HepG2 (cell line): ENCODE data around the gene HEXIM1. TPM values are rescaled to one million over a fixed set of nuclear protein-coding genes. Genes with fewer than 3 reads are reported as not detected.

Experiments used
- ATAC-seq: fragments of 200-7000 bp; cut with Tn5 transposase; 3 replicates; pipeline ENCODE4 v1.9.1; 2020; ENCODE audit warnings: mild to moderate bottlenecking, moderate library complexity
- BruUV-seq: library from RNA; stranded (reverse); fragments of 400-500 nt; replicated peaks from 2 replicates; lab custom pipeline; 2021; lab: Mats Ljungman, UMichigan
- CTCF ChIA-PET: fragments of 300-600 bp; formaldehyde crosslinking; extraction: SDS; loops from one replicate; lab custom pipeline; 2021; ENCODE audit warnings: low total read pairs, inconsistent platforms, low intra/inter-chr PET ratio; lab: Yijun Ruan, JAX
- POLR2A ChIA-PET: fragments of 350-600 bp; sonication (Branson Sonifier 250); formaldehyde crosslinking; loops from one replicate; lab custom pipeline; 2020; ENCODE audit warnings: antibody characterized with exemption, inconsistent platforms; lab: Yijun Ruan, JAX
- DNase-seq: peaks from one replicate; pipeline ENCODE4 v3.0.0-alpha.2; 2015; ENCODE audit warnings: low spot score
- FAIRE-seq: peaks from 3 replicates; lab custom pipeline; 2011; peaks lifted over from hg19 to GRCh38; lab: Jason Lieb, UNC
- H2AFZ ChIP-seq: one replicate; pipeline ENCODE4 v1.6.1; 2011; ENCODE audit warnings: low read length, inconsistent platforms
- H3K27ac ChIP-seq: fragments of 300-600 bp; 3 replicates; pipeline ENCODE4 v1.8.0; 2011; ENCODE audit warnings: mixed run types, mild to moderate bottlenecking, mixed read lengths, low read length, inconsistent platforms; ENCODE audit not compliant: insufficient read depth; ENCODE audit errors: extremely low read length
- H3K27me3 ChIP-seq, 2 experiments: fragments of 200-600 bp in 1 of 2; 2 replicates in 1 of 2; 3 replicates in 1 of 2; pipeline versions ENCODE4 v1.6.0 to v1.8.0; 2011; ENCODE audit warnings: low read length in 2 of 2, mild to moderate bottlenecking in 2 of 2, moderate library complexity in 2 of 2, inconsistent platforms in 1 of 2; ENCODE audit not compliant: insufficient read depth in 2 of 2, control insufficient read depth in 1 of 2
- H3K36me3 ChIP-seq, 2 experiments: fragments of 200-600 bp in 1 of 2; replicated peaks in 1 of 2; 2 replicates in 1 of 2; 3 replicates in 1 of 2; pipeline versions ENCODE4 v1.5.1 to v1.8.0; 2011; ENCODE audit warnings: low read length in 2 of 2, inconsistent platforms in 1 of 2; ENCODE audit not compliant: insufficient read depth in 2 of 2, control insufficient read depth in 1 of 2
- H3K4me1 ChIP-seq: 2 replicates; pipeline ENCODE4 v1.5.1; 2012; ENCODE audit warnings: low read length, inconsistent platforms; ENCODE audit not compliant: insufficient read depth
- H3K4me2 ChIP-seq: 2 replicates; pipeline ENCODE4 v1.6.0; 2011; ENCODE audit warnings: low read depth, low read length, inconsistent platforms
- H3K4me3 ChIP-seq, 3 experiments: fragments of 200-600 bp in 1 of 3; sonication (generic), shearing (Covaris generic) in 1 of 3; replicated peaks in 1 of 3; 2 replicates each; pipeline ENCODE4 v1.5.1; 2011 to 2016; ENCODE audit warnings: low read length in 3 of 3, inconsistent platforms in 2 of 3, low read depth in 2 of 3, mild to moderate bottlenecking in 2 of 3, control low read depth in 1 of 3, mixed read lengths in 1 of 3; ENCODE audit not compliant: insufficient read depth in 1 of 3
- H3K79me2 ChIP-seq: one replicate; pipeline ENCODE4 v1.6.1; 2011; ENCODE audit warnings: low read length, inconsistent platforms; ENCODE audit not compliant: insufficient read depth
- H3K9ac ChIP-seq: 2 replicates; pipeline ENCODE4 v1.6.0; 2011; ENCODE audit warnings: mild to moderate bottlenecking, low read depth, low read length, inconsistent platforms; ENCODE audit not compliant: insufficient read depth
- H3K9me3 ChIP-seq: 2 replicates; pipeline ENCODE4 v1.5.1; 2012; ENCODE audit warnings: mild to moderate bottlenecking, low read length
- H4K20me1 ChIP-seq: 2 replicates; pipeline ENCODE4 v1.6.0; 2011; ENCODE audit warnings: inconsistent platforms, mild to moderate bottlenecking, low read length, moderate library complexity; ENCODE audit not compliant: insufficient read depth
- AGO2 ChIP-seq: fragments of 200-400 bp; formaldehyde crosslinking; optimal IDR thresholded peaks from 2 replicates; pipeline ENCODE3; 2017; ENCODE audit warnings: mild to moderate bottlenecking, low read depth, low read length, moderate library complexity
- DNMT3B ChIP-seq: conservative IDR thresholded peaks from 2 replicates; pipeline ENCODE4 v1.6.1; 2016; ENCODE audit warnings: missing biosample characterization, control low read depth
- GFI1 ChIP-seq: sonication (generic); formaldehyde crosslinking; IDR thresholded peaks from 2 replicates; pipeline ENCODE4 v1.5.0; 2020; ENCODE audit warnings: missing genetic modification reagents, mild to moderate bottlenecking, borderline replicate concordance
- NFKB2 ChIP-seq: sonication (generic); formaldehyde crosslinking; IDR thresholded peaks from 2 replicates; pipeline ENCODE4 v1.4.0; 2020; ENCODE audit warnings: missing genetic modification reagents, borderline replicate concordance
- RFX3 ChIP-seq: IDR thresholded peaks from 2 replicates; pipeline ENCODE4 v1.6.1; 2016; ENCODE audit warnings: missing biosample characterization, missing genetic modification reagents
- YEATS4 ChIP-seq: sonication (generic); formaldehyde crosslinking; IDR thresholded peaks from 2 replicates; pipeline ENCODE4 v1.4.0; 2020; ENCODE audit warnings: missing genetic modification reagents, borderline replicate concordance
- ZNF674 ChIP-seq: sonication (generic); formaldehyde crosslinking; IDR thresholded peaks from 2 replicates; pipeline ENCODE4 v1.5.0; 2020; ENCODE audit warnings: low read depth, mild to moderate bottlenecking, missing genetic modification reagents
- ZNF790 ChIP-seq: sonication (generic); formaldehyde crosslinking; IDR thresholded peaks from 2 replicates; pipeline ENCODE4 v1.8.0; 2022; ENCODE audit warnings: missing genetic modification reagents, mild to moderate bottlenecking, borderline replicate concordance
- WGBS: methylation state at CpG from one replicate; pipeline ENCODE4 v1.1.6; 2017; ENCODE audit warnings: low lambda C conversion rate; 5-methylcytosine and 5-hydroxymethylcytosine counted together
- in situ Hi-C: cut with HindIII; loops from 2 replicates; pipeline ENCODE4 v1.10.0; 2017; ENCODE audit warnings: low pct_unique_long_range_greater_than_20kb; ENCODE audit not compliant: extremely low pct_ligation_motif_present
- intact Hi-C: fragments of 100-400 bp; cut with micrococcal nuclease; formaldehyde crosslinking; loops from one replicate; pipeline ENCODE4 v1.10.0; 2022; ENCODE audit not compliant: unreplicated experiment
- polyA plus RNA-seq, 8 experiments: library from polyadenylated mRNA; depleted of rRNA in 3 of 8; stranded (reverse) in 7 of 8; unstranded in 1 of 8; fragments of >200 nt; fragmentation: Illumina TruSeq in 4 of 8; extraction: Trizol in 4 of 8; gene quantifications; 2 replicates each; pipeline versions ENCODE4 v1.2.1 to v1.2.3, GENCODE V29; 2011 to 2016; ENCODE audit warnings: low read depth in 4 of 8, missing spikeins in 1 of 8, mixed read lengths in 1 of 8; ENCODE audit not compliant: insufficient read depth in 1 of 8
- total RNA-seq, 5 experiments: library from RNA; depleted of rRNA; stranded (reverse); fragments of >200 nt; fragmentation: Illumina TruSeq; extraction: Trizol; gene quantifications; 2 replicates each; pipeline ENCODE4 v1.2.3, GENCODE V29; 2016; ENCODE audit warnings: low read depth in 1 of 5
- TF ChIP-seq, protein P1 (sequence below): sonication (generic); formaldehyde crosslinking; IDR thresholded peaks from 2 replicates; pipeline ENCODE4 v1.4.0; 2020; ENCODE audit warnings: missing genetic modification reagents
- TF ChIP-seq, protein P2 (sequence below): sonication (generic); formaldehyde crosslinking; IDR thresholded peaks from 2 replicates; pipeline ENCODE4 v1.4.0; 2020; ENCODE audit warnings: missing genetic modification reagents

HEXIM1 gene
- total and polyA plus RNA-seq, 2 of the 13 experiments (the other 11 are each of a cell fraction or from before 2014, with no cell fraction given), result 10.5 to 16.6 TPM

DNA sequence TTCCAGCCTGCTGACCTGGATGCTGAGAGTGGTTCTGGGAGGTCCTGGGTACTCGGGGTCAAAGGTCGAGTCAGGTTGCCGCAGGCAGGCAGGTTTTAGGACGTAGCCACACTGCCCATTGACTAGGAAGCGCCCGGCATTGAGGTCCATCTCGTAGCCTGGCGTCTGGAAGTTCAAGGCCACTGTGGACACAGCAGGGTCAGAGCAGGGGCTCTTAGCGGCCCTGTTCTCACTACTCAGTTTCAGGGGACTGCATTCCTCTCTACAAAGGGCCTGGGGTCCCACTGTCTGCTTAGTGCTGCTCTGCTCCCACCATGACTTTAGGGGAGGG is 34.9 kb upstream of the HEXIM1 start (continued):
- TF ChIP-seq, protein P1, sequence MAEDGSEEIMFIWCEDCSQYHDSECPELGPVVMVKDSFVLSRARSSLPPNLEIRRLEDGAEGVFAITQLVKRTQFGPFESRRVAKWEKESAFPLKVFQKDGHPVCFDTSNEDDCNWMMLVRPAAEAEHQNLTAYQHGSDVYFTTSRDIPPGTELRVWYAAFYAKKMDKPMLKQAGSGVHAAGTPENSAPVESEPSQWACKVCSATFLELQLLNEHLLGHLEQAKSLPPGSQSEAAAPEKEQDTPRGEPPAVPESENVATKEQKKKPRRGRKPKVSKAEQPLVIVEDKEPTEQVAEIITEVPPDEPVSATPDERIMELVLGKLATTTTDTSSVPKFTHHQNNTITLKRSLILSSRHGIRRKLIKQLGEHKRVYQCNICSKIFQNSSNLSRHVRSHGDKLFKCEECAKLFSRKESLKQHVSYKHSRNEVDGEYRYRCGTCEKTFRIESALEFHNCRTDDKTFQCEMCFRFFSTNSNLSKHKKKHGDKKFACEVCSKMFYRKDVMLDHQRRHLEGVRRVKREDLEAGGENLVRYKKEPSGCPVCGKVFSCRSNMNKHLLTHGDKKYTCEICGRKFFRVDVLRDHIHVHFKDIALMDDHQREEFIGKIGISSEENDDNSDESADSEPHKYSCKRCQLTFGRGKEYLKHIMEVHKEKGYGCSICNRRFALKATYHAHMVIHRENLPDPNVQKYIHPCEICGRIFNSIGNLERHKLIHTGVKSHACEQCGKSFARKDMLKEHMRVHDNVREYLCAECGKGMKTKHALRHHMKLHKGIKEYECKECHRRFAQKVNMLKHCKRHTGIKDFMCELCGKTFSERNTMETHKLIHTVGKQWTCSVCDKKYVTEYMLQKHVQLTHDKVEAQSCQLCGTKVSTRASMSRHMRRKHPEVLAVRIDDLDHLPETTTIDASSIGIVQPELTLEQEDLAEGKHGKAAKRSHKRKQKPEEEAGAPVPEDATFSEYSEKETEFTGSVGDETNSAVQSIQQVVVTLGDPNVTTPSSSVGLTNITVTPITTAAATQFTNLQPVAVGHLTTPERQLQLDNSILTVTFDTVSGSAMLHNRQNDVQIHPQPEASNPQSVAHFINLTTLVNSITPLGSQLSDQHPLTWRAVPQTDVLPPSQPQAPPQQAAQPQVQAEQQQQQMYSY (CRISPR knock-in tag), result no peak

DNA sequence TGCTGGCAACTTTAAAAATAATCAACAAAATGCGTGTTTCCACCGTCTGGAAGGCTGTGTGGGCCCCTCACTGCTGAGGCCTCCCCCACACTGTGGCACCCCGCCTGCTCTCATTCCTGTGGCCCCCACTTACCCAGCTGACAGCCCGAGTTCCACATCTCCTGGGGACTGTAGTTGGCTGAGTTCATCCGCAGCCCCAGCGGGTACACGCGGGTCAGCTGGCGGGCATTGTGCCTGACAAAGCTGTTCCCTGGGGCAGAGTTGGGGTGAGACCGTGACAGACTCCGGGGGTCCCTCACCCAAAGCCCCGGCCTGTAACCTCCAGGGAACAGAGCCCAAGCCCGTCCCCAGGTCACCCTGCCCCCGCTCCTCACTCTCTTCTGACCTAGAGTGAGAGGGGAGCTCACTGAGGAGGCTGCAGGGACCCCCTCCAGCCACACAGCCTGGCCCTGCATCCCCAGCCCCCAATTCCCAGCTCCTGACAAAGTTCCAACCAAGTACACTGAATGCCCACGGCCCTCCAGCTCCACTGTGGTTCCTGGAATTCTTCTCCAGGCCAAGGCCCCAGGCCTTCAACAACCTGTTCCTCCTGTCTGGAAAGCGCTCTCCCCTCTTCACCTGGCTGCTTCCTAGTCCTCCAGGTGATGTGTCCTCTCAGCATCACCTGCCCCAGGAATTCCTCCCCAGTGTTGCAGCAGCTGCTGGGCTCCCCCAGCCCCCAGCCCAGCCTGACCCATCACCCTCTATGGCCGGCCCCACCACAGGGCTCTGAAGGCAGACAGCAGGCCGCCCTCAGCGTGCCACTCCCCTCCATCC is 34.0 kb upstream of the HEXIM1 start:
- no peak overlapping the region for H3K4me2 ChIP-seq
- no peak overlapping the region for H3K27ac ChIP-seq
- no peaks in the 10 kb centered on the region for H3K79me2 ChIP-seq
- CTCF ChIA-PET, result no interaction called here
- H3K27me3 ChIP-seq, result no peaks in the 10 kb centered on the region
- ATAC-seq, result no peak
- no peak overlapping the region for H3K9ac ChIP-seq
- intact Hi-C loops, result no loop called here
- TF ChIP-seq ZNF674 (no peak), AGO2 (peak; percentile 9), ZNF790 (CRISPR knock-in tag) (no peak), RFX3 (no peak), NFKB2 (0 out of 2 replicates have a peak, but pooled peaks have one; percentile 16), GFI1 (CRISPR knock-in tag) (no peak), DNMT3B (CRISPR knock-in tag) (no peak), YEATS4 (CRISPR knock-in tag) (no peak)
- TF ChIP-seq, protein P2, sequence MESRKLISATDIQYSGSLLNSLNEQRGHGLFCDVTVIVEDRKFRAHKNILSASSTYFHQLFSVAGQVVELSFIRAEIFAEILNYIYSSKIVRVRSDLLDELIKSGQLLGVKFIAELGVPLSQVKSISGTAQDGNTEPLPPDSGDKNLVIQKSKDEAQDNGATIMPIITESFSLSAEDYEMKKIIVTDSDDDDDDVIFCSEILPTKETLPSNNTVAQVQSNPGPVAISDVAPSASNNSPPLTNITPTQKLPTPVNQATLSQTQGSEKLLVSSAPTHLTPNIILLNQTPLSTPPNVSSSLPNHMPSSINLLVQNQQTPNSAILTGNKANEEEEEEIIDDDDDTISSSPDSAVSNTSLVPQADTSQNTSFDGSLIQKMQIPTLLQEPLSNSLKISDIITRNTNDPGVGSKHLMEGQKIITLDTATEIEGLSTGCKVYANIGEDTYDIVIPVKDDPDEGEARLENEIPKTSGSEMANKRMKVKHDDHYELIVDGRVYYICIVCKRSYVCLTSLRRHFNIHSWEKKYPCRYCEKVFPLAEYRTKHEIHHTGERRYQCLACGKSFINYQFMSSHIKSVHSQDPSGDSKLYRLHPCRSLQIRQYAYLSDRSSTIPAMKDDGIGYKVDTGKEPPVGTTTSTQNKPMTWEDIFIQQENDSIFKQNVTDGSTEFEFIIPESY, result 0 out of 2 replicates have a peak, but pooled peaks have one; percentile 53
- H3K9me3 ChIP-seq, result no peaks in the 10 kb centered on the region
- peaks cover 51% of the 10 kb centered on the region for H3K4me1 ChIP-seq
- no peaks in the 10 kb centered on the region for H4K20me1 ChIP-seq
- no peak overlapping the region for H2AFZ ChIP-seq
- POLR2A ChIA-PET, result interaction anchor here (0.7 to 1.3 kb wide), 3 partner anchors 9 to 15 kb away, joined by 3 to 4 read pairs (median 3); no protein-coding TSS in a partner anchor
- no TSS peak for BruUV-seq
- no peak for FAIRE-seq
- no peak for DNase-seq
- WGBS, result 91% methylated on average over 14 of the region's 19 CpGs
- H3K4me3 ChIP-seq, result no peak overlapping the region
- in situ Hi-C loops, result no loop called here
- peaks cover 0 to 2% of the 10 kb centered on the region in 2 experiments; a peak in 1 of 5 replicates for H3K36me3 ChIP-seq
